H1 (cell line): ENCODE data around the gene E2F8.

Experiments used
- CHD1 ChIP-seq: IDR thresholded peaks from 2 replicates; pipeline ENCODE4 v1.6.1; 2012; ENCODE audit warnings: low read depth, low read length, improper control_type of control experiment
- SIX5 ChIP-seq: IDR thresholded peaks from 2 replicates; pipeline ENCODE4 v1.6.1; 2011; ENCODE audit warnings: mild to moderate bottlenecking, low read depth, low read length
- SP2 ChIP-seq: IDR thresholded peaks from 2 replicates; pipeline ENCODE4 v1.6.1; 2012; ENCODE audit warnings: mild to moderate bottlenecking, low read length, inconsistent platforms
- TAF1 ChIP-seq: IDR thresholded peaks from 2 replicates; pipeline ENCODE4 v1.6.1; 2011; ENCODE audit warnings: mild to moderate bottlenecking, low read depth, low read length
- TEAD4 ChIP-seq: IDR thresholded peaks from 2 replicates; pipeline ENCODE4 v1.6.1; 2012; ENCODE audit warnings: low read depth, low read length, inconsistent platforms, mixed read lengths

DNA sequence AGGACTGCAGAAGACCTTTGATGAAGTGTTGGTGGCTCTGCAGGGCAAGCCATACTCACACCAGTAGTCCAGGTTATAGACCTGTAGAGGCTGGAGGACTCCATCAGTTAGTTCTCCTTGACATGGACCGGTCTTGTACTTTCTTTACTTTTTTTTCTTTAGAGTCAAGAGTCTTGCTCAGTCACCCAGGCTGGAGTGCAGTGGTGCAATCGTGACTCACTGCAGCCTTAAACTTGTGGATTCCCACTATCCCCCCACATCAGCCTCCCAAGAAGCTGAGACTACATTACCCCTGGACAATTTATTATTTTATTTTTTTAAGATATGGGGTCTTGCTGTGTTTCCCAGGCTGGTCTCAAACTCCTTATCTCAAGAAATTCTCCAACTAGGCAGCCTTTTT lies 49.6 kb upstream of the E2F8 start:
- TF ChIP-seq SIX5: no peak
- no peak for TF ChIP-seq CHD1
- TF ChIP-seq TEAD4: no peak
- no peak for TF ChIP-seq TAF1
- no peak for TF ChIP-seq SP2
